GM18868 (cell line): Measurements from ENCODE around the gene CSAD.
"Not testable (repeated sequence)": the region's sequence is repeated elsewhere in the genome, so short reads cannot be mapped to it uniquely, and the experiment has no call there.

Source experiments
- ATAC-seq: cut with Tn5 transposase; IDR thresholded peaks from one replicate; pipeline ENCODE4 v1.9.1; 2021; ENCODE audit warnings: mild to moderate bottlenecking, moderate library complexity; ENCODE audit not compliant: unreplicated experiment

CSAD gene

GRCh38 chr12:53218551-53219291, 38.0 kb upstream of the CSAD start:
- ATAC-seq = no peak

GRCh38 chr12:53217931-53218307, 37.2 kb upstream of the CSAD start:
- ATAC-seq = no peak

GRCh38 chr12:53217051-53217930, 36.6 kb upstream of the CSAD start:
- ATAC-seq = no peak

GRCh38 chr12:53215497-53215896, 34.8 kb upstream of the CSAD start:
- ATAC-seq = no peak

GRCh38 chr12:53214687-53215455, 34.1 kb upstream of the CSAD start:
- ATAC-seq = no peak

GRCh38 chr12:53214221-53214620, 33.5 kb upstream of the CSAD start:
- ATAC-seq = no peak

- peak; percentile 61 for ATAC-seq
Measured at GRCh38 chr12:53213348-53213747, 32.6 kb upstream of the CSAD start.

- ATAC-seq = no peak
Measured at GRCh38 chr12:53212931-53213330, 32.2 kb upstream of the CSAD start.

GRCh38 chr12:53211476-53212381, 31.0 kb upstream of the CSAD start:
- no peak for ATAC-seq

- ATAC-seq = no peak
Measured at GRCh38 chr12:53210843-53211242, 30.1 kb upstream of the CSAD start.

GRCh38 chr12:53208877-53209463, 28.2 kb upstream of the CSAD start:
- no peak for ATAC-seq

GRCh38 chr12:53208435-53208834, 27.7 kb upstream of the CSAD start:
- ATAC-seq = no peak

GRCh38 chr12:53207042-53207441, 26.3 kb upstream of the CSAD start, which contains the start of gene ITGB7:
TSS of gene ITGB7 (minus strand) at chr12:53207251. CDS start at chr12:53200443, 6,808 bp downstream.
- peak; percentile 66 for ATAC-seq

GRCh38 chr12:53205747-53206419, 25.2 kb upstream of the CSAD start:
- peak; percentile 64 for ATAC-seq

- no peak for ATAC-seq
Measured at GRCh38 chr12:53204351-53204750, 23.6 kb upstream of the CSAD start.

- ATAC-seq = not testable (repeated sequence)
Measured at GRCh38 chr12:53202316-53202715, 21.6 kb upstream of the CSAD start.

GRCh38 chr12:53201639-53202038, 20.9 kb upstream of the CSAD start:
- no peak for ATAC-seq

- no peak for ATAC-seq
Measured at GRCh38 chr12:53201177-53201541, 20.4 kb upstream of the CSAD start.

GRCh38 chr12:53200458-53201176, 19.9 kb upstream of the CSAD start:
- peak; percentile 66 for ATAC-seq
